Measurements from ENCODE around the gene ZSWIM2. TPM values are rescaled to one million over a fixed set of nuclear protein-coding genes. Genes with fewer than 3 reads are reported as not detected.
"Not testable (repeated sequence)": the region's sequence is repeated elsewhere in the genome, so short reads cannot be mapped to it uniquely, and the experiment has no call there.

The ZSWIM2 gene
- total RNA-seq, 1 donor: 0.18 TPM

GRCh38 chr2:186822323-186822722 lies 26.6 kb downstream of the ZSWIM2 start:
- no peak overlapping the region for H3K4me3 ChIP-seq (ENCODE audit: low read depth, low read length)
- no peak for DNase-seq (ENCODE audit: low read depth)
- no peak for TF ChIP-seq CTCF (IDR thresholded peaks at IDR 0.05; ENCODE audit: insufficient read depth, low read length)

GRCh38 chr2:186820303-186820702 lies 28.7 kb downstream of the ZSWIM2 start:
- H3K4me3 ChIP-seq (ENCODE audit: low read depth, low read length): no peak overlapping the region
- no peak for TF ChIP-seq CTCF (IDR thresholded peaks at IDR 0.05; ENCODE audit: insufficient read depth, low read length)
- DNase-seq (ENCODE audit: low read depth): peak; percentile 8

GRCh38 chr2:186811760-186812159 lies 37.2 kb downstream of the ZSWIM2 start:
- DNase-seq (ENCODE audit: low read depth); H3K4me3 ChIP-seq (ENCODE audit: low read depth, low read length): not testable (repeated sequence)

GRCh38 chr2:186806591-186806990 lies 42.4 kb downstream of the ZSWIM2 start:
- no peak for DNase-seq (ENCODE audit: low read depth)
- TF ChIP-seq CTCF (IDR thresholded peaks at IDR 0.05; ENCODE audit: insufficient read depth, low read length): no peak
- no peak overlapping the region for H3K4me3 ChIP-seq (ENCODE audit: low read depth, low read length)

DNA sequence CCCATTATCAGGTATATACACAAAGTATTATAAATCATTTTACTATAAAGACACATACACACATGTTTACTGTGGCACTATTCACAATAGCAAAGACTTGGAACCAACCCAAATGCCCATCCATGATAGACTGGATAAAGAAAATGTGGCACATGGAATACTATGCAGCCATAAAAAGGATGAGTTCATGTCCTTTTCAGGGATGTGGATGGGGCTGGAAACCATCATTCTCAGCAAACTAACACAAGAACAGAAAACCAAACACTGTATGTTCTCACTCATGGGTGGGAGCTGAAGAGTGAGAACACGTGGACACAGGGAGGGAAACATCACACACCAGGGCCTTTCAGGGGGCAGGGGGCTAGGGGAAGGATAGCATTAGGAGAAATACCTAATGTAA lies 50.4 kb downstream of the ZSWIM2 start:
- not testable (repeated sequence) for H3K4me3 ChIP-seq (ENCODE audit: low read depth, low read length); DNase-seq (ENCODE audit: low read depth)

DNA sequence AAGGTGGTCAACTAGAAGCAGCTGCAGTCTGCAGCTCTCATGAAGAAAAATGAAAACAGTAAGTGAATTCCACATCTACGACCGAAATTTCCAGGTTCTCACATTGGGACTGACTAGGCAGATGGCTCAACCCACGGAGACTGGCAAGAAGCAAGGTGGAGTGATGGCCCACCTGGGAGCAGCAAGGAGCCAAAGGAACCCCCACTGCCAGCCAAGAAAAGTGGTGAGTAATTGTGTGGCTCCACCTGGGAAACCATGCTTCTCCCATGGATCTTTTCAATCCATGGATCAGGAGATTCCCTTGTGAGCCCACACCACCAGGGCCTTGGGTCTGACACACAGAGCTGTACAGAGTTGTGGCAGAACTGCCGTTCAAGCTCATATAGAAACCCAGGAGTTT lies 64.0 kb downstream of the ZSWIM2 start:
- no peak for TF ChIP-seq CTCF (IDR thresholded peaks at IDR 0.05; ENCODE audit: insufficient read depth, low read length)
- no peak overlapping the region for H3K4me3 ChIP-seq (ENCODE audit: low read depth, low read length)
- DNase-seq (ENCODE audit: low read depth): no peak

DNA sequence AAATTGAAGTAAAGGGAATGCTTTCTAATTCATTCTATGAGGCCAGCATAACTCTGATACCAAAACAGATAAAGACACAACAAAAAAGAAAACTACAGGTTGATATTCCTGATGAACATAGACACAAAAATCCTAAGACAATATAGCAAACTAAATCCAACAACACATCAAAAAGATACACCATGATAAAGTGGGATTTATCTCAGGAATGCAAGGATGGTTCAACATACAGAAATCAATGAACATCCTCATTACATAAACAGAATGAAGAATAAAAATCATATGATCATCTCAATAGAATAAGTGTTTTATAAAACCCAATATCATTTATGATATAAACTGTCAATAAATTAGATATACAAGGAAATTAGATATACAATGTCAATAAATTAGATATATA lies 65.7 kb downstream of the ZSWIM2 start:
- no peak for TF ChIP-seq CTCF (IDR thresholded peaks at IDR 0.05; ENCODE audit: insufficient read depth, low read length)
- H3K4me3 ChIP-seq (ENCODE audit: low read depth, low read length): no peak overlapping the region
- no peak for DNase-seq (ENCODE audit: low read depth)

DNA sequence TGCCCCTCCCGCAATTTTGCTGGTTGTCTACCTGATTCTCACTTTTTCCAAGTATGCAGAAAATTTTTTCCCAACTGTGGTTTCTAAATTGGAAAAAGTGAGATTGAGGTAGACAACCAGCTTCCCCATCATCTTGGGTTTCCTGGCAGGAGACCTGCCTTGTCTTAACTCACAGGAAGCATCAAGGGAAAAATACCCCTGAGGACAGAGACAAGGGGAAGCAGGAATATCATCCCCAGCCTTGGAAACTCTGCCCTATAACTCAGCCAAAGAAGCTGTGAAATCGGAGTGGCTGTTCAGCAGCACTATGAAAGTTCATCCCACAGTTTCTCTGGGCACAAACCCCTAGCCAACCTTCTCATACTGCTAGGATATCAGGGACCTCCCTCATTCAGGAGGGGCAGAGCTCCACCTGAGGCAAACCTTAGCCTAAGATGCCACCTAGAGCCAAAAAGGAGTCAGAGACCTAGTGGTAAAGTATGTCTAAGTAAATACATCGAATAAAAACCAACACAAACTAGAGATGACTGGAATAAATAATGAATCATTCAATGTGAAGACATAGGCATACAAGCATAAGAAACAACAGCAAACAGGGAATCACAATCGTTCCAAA lies 68.2 kb downstream of the ZSWIM2 start:
- DNase-seq (ENCODE audit: low read depth): peak; percentile 39
- TF ChIP-seq CTCF (IDR thresholded peaks at IDR 0.05; ENCODE audit: insufficient read depth, low read length): peak; percentile 6
- H3K4me3 ChIP-seq (ENCODE audit: low read depth, low read length): no peak overlapping the region
